ENCODE results near the gene PEDS1.

The PEDS1 gene

DNA sequence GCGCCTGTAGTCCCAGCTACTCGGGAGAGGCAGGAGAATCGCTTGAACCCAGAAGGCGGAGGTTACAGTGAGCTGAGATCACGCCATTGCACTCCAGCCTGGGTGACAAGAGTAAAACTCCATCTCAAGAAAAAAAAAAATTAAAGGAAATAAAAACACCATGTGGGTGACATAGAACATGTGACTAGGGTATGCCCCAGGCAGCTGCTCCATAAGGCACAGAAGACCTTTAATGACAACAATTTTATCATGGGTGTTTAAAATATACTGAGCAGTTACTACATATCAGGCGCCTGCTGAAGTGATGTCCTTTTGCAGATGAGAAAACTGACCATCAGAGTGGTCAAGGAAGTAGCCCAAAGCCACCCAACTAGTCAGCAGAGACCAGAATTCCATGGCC is 8.0 kb downstream of the PEDS1 start:
- DNase-seq (ENCODE audit: extremely low read depth, low read depth): no peak
- H3K4me3 ChIP-seq (replicated peaks; ENCODE audit: low read depth, low read length): no peak overlapping the region
- TF ChIP-seq, protein P1, sequence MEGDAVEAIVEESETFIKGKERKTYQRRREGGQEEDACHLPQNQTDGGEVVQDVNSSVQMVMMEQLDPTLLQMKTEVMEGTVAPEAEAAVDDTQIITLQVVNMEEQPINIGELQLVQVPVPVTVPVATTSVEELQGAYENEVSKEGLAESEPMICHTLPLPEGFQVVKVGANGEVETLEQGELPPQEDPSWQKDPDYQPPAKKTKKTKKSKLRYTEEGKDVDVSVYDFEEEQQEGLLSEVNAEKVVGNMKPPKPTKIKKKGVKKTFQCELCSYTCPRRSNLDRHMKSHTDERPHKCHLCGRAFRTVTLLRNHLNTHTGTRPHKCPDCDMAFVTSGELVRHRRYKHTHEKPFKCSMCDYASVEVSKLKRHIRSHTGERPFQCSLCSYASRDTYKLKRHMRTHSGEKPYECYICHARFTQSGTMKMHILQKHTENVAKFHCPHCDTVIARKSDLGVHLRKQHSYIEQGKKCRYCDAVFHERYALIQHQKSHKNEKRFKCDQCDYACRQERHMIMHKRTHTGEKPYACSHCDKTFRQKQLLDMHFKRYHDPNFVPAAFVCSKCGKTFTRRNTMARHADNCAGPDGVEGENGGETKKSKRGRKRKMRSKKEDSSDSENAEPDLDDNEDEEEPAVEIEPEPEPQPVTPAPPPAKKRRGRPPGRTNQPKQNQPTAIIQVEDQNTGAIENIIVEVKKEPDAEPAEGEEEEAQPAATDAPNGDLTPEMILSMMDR (IDR thresholded peaks at IDR 0.05; ENCODE audit: low read depth, low read length, missing control alignments): no peak

DNA sequence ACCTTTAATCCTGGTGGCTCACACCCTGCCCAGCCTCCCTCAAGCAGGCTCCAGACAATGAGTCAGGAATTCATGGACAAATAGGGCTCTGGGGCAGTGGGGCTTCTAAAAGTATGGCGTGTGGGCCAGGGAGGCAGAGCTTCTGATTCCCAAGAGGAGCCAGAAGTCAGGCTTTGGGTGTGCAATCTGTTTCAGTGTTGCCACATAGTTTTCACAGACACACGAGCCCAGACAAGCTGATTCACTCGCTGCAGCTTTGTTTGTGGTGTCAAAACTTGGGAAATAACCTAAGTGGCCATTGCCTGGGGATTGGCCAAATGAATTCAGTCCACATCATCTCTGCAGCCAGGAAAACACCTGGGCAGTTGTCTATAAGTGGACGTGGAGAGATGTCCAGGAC is 9.2 kb downstream of the PEDS1 start:
- H3K4me3 ChIP-seq (replicated peaks; ENCODE audit: low read depth, low read length): no peak overlapping the region
- DNase-seq (ENCODE audit: extremely low read depth, low read depth): no peak
- TF ChIP-seq, protein P1 (IDR thresholded peaks at IDR 0.05; ENCODE audit: low read depth, low read length, missing control alignments): no peak

DNA sequence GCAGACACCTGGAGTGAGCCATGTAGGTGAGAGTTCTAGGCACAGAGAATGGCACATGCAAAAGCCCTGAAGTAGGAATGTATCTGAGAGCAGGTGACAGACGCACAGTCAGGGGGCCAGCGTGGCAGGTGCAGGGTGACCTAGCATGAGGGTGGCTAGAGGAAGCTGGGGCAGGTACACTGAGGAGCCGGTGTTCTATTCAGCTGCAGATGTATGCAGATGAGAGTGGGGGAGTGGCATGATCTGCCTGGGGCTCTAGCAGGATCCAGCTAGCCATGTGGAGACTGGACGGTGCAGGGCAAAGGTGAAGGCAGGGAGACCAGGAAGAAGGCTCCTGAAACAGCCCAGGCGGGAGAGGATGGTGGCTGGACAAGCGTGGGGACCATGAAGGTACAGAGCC is 10.7 kb downstream of the PEDS1 start:
- DNase-seq (ENCODE audit: extremely low read depth, low read depth): no peak
- no peak overlapping the region for H3K4me3 ChIP-seq (replicated peaks; ENCODE audit: low read depth, low read length)
- TF ChIP-seq, protein P1 (IDR thresholded peaks at IDR 0.05; ENCODE audit: low read depth, low read length, missing control alignments): no peak

DNA sequence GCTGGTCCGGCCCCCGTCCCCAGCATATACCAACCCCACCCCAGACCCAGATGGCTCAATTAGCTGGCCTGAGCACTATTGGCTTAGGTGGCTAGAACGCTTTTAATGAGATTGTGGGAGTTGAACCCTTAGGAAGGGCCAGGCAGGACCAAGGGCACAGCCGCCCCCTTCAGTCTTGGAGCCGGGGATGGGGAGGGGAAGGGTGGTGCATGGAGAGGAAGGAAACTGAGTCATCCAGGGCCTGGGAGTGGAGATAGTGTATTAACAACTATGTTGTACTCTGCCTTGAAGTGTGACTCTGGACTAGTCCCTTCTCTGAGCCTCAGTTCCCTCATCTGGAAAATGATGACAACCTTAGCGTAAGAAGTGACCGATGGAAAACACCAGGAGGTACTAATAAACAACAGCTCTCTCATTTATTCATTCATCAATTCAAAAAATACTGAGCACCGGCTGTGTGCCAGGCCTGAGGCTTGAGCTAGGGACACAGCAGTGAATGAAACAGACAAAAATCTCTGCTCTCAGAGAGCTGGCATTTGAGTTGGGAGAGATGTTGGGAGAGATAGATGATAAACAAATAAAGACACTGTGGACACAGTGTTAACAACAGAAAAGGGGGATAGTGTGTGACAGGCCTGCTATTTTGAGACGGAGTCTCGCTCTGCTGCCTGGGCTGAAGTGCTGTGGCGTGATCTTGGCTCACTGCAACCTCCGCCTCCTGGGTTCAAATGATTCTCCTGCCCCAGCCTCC is 11.5 kb downstream of the PEDS1 start:
- TF ChIP-seq, protein P1 (IDR thresholded peaks at IDR 0.05; ENCODE audit: low read depth, low read length, missing control alignments): no peak
- DNase-seq (ENCODE audit: extremely low read depth, low read depth): no peak
- no peak overlapping the region for H3K4me3 ChIP-seq (replicated peaks; ENCODE audit: low read depth, low read length)

DNA sequence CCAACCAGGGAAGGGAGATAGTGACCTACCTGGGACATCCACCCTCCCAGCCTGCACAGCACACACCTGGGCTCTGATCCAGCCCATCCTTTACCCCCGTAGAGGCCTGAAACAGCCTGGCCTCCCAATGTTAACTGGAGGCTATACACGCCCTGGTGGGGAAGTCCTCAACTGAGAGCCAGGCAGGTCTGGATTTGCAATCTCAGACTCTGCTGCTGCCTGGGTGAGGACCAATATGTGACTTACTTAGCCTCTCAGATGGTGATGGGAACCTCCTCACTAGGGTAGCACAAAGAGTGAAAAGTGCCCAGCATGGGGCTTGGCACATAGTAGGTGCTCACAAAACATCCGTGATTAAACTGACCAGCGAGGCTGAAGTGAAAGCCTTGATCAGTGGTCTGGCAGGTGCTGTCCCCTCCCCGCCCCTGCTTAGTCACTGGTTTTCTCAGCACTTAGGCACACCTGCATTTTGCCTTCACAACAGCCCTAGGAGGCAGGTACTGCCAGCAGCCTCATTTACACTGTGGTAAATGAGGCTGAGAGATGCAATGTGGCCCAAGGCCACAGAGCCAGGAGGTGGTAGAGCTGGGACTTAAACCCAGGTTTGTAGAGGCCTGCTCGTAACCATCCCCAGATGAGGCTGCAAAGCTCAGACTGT is 12.4 kb downstream of the PEDS1 start:
- DNase-seq (ENCODE audit: extremely low read depth, low read depth): no peak
- H3K4me3 ChIP-seq (replicated peaks; ENCODE audit: low read depth, low read length): no peak overlapping the region
- TF ChIP-seq, protein P1 (IDR thresholded peaks at IDR 0.05; ENCODE audit: low read depth, low read length, missing control alignments): no peak

DNA sequence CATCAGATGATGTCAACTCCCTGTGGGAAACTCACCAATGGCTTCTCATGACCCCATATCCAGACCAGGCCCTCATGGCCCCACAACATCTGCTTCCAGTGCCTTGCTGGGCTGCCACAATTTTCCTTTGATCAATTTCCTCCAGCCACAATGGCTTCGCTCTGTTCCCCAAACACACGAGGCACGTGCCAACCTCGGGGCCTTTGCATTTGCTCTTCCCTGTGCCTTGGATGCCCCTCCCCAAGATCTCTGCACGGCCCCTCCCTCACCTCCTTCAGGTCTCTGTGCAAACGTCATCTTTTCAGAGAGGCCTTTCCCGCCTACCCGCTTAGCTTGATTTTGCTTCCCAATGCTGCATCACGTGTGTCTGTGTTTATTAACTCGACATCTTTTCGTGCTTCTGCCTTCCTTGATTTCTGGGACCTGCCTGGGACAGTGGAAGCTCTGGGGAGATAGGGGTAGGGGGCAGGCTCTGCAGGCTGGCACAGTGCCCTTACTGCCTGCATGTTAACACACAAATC is 13.1 kb downstream of the PEDS1 start:
- no peak for DNase-seq (ENCODE audit: extremely low read depth, low read depth)
- H3K4me3 ChIP-seq (replicated peaks; ENCODE audit: low read depth, low read length): no peak overlapping the region
- TF ChIP-seq, protein P1 (IDR thresholded peaks at IDR 0.05; ENCODE audit: low read depth, low read length, missing control alignments): no peak

Data from HFF-Myc (cell line).